ENCODE results near the gene ZNF728. TPM values are rescaled to one million over a fixed set of nuclear protein-coding genes. Genes with fewer than 3 reads are reported as not detected.

Gene ZNF728
- polyA plus RNA-seq, 2 of the 4 experiments (the other 2 are of a cell fraction) = not detected

DNA sequence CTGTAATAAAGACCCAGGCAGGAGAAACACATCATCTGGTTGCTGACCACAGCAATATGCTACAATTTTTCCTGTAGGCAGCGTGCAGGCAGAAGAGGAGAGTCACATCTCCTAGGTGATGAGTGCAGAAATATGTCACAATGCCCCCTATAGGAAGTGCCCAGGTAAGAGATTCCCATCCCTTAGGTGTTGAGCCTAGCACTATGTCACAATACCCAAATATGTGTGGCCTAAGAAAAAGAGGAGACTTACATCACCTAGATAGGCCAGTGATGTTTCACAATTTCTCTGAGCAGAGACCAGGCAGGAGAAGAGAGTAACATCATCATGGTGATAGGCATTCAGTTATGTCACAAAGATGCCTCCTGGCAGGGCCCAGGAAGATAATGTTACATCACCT, 49.4 kb upstream of the ZNF728 start (continued):
- TF ChIP-seq, protein P1, sequence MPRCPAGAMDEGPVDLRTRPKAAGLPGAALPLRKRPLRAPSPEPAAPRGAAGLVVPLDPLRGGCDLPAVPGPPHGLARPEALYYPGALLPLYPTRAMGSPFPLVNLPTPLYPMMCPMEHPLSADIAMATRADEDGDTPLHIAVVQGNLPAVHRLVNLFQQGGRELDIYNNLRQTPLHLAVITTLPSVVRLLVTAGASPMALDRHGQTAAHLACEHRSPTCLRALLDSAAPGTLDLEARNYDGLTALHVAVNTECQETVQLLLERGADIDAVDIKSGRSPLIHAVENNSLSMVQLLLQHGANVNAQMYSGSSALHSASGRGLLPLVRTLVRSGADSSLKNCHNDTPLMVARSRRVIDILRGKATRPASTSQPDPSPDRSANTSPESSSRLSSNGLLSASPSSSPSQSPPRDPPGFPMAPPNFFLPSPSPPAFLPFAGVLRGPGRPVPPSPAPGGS (IDR thresholded peaks at IDR 0.05) = no peak
- no peak for TF ChIP-seq RCOR1 (IDR thresholded peaks at IDR 0.05; ENCODE audit: low read depth, low read length)
- TF ChIP-seq JUN (IDR thresholded peaks at IDR 0.05) = no peak

DNA sequence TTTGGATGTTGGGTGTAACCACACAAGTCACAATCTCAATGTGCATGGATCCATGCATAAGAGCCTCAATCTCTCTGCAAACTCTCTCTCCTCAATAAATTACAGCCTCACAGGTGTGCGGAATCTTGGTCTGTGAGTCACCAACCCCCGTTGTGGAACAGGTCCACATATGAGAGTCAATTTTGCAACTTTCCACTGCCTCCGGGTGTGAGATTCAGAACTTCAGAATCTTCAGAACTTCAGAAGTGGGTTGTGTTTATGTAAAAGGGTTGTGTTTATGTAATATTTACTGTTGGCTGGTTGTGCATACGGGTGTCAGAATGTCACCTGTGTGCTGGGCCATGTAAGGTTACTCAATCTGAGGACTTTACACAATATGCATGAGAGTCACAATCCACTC, 46.3 kb upstream of the ZNF728 start:
- ATAC-seq (no peak), FAIRE-seq (no peak), DNase-seq (ENCODE audit: low read depth in 1 of 2, low spot score in 1 of 2) (no peak)
- CTCF ChIA-PET = no interaction called here
- H3K9me3 ChIP-seq = peaks cover 53% of the 10 kb centered on the region
- H3K4me2 ChIP-seq = no peak overlapping the region
- TF ChIP-seq RCOR1 (IDR thresholded peaks at IDR 0.05; ENCODE audit: low read depth, low read length) (no peak), JUNB (IDR thresholded peaks at IDR 0.05) (no peak), TP53 (CRISPR knock-in tag; IDR thresholded peaks at IDR 0.05) (no peak), CEBPB (IDR thresholded peaks at IDR 0.05) (no peak), POLR2AphosphoS2 (conservative IDR thresholded peaks at IDR 0.05; ENCODE audit: low read length) (no peak)
- TF ChIP-seq, protein P2, sequence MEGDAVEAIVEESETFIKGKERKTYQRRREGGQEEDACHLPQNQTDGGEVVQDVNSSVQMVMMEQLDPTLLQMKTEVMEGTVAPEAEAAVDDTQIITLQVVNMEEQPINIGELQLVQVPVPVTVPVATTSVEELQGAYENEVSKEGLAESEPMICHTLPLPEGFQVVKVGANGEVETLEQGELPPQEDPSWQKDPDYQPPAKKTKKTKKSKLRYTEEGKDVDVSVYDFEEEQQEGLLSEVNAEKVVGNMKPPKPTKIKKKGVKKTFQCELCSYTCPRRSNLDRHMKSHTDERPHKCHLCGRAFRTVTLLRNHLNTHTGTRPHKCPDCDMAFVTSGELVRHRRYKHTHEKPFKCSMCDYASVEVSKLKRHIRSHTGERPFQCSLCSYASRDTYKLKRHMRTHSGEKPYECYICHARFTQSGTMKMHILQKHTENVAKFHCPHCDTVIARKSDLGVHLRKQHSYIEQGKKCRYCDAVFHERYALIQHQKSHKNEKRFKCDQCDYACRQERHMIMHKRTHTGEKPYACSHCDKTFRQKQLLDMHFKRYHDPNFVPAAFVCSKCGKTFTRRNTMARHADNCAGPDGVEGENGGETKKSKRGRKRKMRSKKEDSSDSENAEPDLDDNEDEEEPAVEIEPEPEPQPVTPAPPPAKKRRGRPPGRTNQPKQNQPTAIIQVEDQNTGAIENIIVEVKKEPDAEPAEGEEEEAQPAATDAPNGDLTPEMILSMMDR (IDR thresholded peaks at IDR 0.05) = no peak
- TF ChIP-seq, protein P3, sequence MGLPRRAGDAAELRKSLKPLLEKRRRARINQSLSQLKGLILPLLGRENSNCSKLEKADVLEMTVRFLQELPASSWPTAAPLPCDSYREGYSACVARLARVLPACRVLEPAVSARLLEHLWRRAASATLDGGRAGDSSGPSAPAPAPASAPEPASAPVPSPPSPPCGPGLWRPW (IDR thresholded peaks at IDR 0.05) = no peak
- WGBS (ENCODE audit: missing lambda C conversion rate) = 12% methylated on average over 4 of the region's 4 CpGs
- no peak overlapping the region for H3K4me3 ChIP-seq
- no peak overlapping the region for H3K27ac ChIP-seq
- POLR2A ChIA-PET = no interaction called here
- no peaks in the 10 kb centered on the region for H3K4me1 ChIP-seq

DNA sequence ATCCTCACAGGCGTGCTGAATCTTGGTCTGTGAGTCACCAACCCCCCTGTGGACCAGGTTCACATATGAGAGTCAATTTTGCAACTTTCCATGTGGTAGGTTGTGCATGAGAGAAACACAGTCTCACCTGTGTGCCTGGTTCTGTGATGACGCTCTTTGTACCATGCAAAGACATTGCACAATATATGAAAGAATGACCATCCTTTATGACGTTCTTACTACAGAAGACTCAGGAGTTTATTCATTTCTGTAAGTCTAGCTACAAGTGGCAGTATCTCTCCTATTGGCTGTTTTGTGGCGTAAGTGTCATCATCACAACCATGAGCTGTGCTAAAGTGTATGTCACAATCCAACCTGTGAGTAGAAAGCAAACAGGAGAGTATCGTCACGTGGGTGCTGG, 43.8 kb upstream of the ZNF728 start:
- no peak overlapping the region for H3K27ac ChIP-seq
- POLR2A ChIA-PET = no interaction called here
- H3K4me3 ChIP-seq = no peak overlapping the region
- no peak overlapping the region for H3K4me2 ChIP-seq
- FAIRE-seq (no peak), ATAC-seq (no peak), DNase-seq (ENCODE audit: low read depth in 1 of 2, low spot score in 1 of 2) (no peak)
- 7% methylated on average over 6 of the region's 6 CpGs for WGBS (ENCODE audit: missing lambda C conversion rate)
- CTCF ChIA-PET = no interaction called here
- H3K4me1 ChIP-seq = no peaks in the 10 kb centered on the region
- peaks cover 46% of the 10 kb centered on the region for H3K9me3 ChIP-seq
- TF ChIP-seq ESRRA (IDR thresholded peaks at IDR 0.05; ENCODE audit: borderline replicate concordance, low read length) (no peak), KDM1A (IDR thresholded peaks at IDR 0.05; ENCODE audit: low read depth) (no peak), JUNB (IDR thresholded peaks at IDR 0.05) (no peak), KDM5A (IDR thresholded peaks at IDR 0.05) (no peak), FOSB (CRISPR knock-in tag; IDR thresholded peaks at IDR 0.05) (no peak), TFCP2L1 (CRISPR knock-in tag; IDR thresholded peaks at IDR 0.05) (no peak), RAD21 (conservative IDR thresholded peaks at IDR 0.05 in 1 of 2, IDR thresholded peaks at IDR 0.05 in 1 of 2) (no peak), RCOR1 (IDR thresholded peaks at IDR 0.05; ENCODE audit: low read depth, low read length) (no peak), BHLHE40 (IDR thresholded peaks at IDR 0.05; ENCODE audit: low read depth, low read length) (no peak), CBX2 (IDR thresholded peaks at IDR 0.05; ENCODE audit: borderline replicate concordance, low read depth) (no peak), CHD4 (IDR thresholded peaks at IDR 0.05; ENCODE audit: borderline replicate concordance) (no peak), ZFP36 (IDR thresholded peaks at IDR 0.05; ENCODE audit: borderline replicate concordance, partially characterized antibody) (no peak), FOSL2 (IDR thresholded peaks at IDR 0.05) (no peak), FOSL2 (CRISPR knock-in tag; IDR thresholded peaks at IDR 0.05) (no peak), NFE2L2 (conservative IDR thresholded peaks at IDR 0.05; ENCODE audit: low read length) (no peak), ZNF302 (CRISPR knock-in tag; IDR thresholded peaks at IDR 0.05) (no peak), RFX5 (IDR thresholded peaks at IDR 0.05) (no peak)
- TF ChIP-seq, protein P2 (IDR thresholded peaks at IDR 0.05) = no peak
- TF ChIP-seq, protein P4, sequence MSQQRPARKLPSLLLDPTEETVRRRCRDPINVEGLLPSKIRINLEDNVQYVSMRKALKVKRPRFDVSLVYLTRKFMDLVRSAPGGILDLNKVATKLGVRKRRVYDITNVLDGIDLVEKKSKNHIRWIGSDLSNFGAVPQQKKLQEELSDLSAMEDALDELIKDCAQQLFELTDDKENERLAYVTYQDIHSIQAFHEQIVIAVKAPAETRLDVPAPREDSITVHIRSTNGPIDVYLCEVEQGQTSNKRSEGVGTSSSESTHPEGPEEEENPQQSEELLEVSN (IDR thresholded peaks at IDR 0.05; ENCODE audit: borderline replicate concordance, low read depth) = no peak
- TF ChIP-seq, protein P1 (IDR thresholded peaks at IDR 0.05) = no peak
- TF ChIP-seq, protein P3 (IDR thresholded peaks at IDR 0.05) = no peak

Measured in A549 (cell line).